ENCODE data around the gene OTC. TPM values are rescaled to one million over a fixed set of nuclear protein-coding genes. Genes with fewer than 3 reads are reported as not detected.

The OTC gene
- polyA plus RNA-seq, 1 experiment = not detected

GRCh38 chrX:38351346-38351745 lies 1.1 kb upstream of the OTC start:
- Histone ChIP-seq H3K27me3 (ENCODE audit: control insufficient read depth, insufficient read depth, low read length) (no peaks in the 10 kb centered on the region), H3K4me3 (ENCODE audit: low read depth, low read length) (no peak overlapping the region), H3K36me3 (ENCODE audit: control insufficient read depth, insufficient read depth, low read length) (no peaks in the 10 kb centered on the region)
- no peak for DNase-seq (ENCODE audit: low read depth)
- POLR2A ChIA-PET = no interaction called here
- CTCF ChIA-PET = interaction anchor here (0.6 kb wide), 1 partner anchor 16 kb away, joined by 3 read pairs; no protein-coding TSS in a partner anchor
- TF ChIP-seq CTCF (IDR thresholded peaks at IDR 0.05; ENCODE audit: insufficient read depth, low read depth, low read length) = no peak

- no peaks in the 10 kb centered on the region for H3K36me3 ChIP-seq (ENCODE audit: control insufficient read depth, insufficient read depth, low read length)
- no peaks in the 10 kb centered on the region for H3K27me3 ChIP-seq (ENCODE audit: control insufficient read depth, insufficient read depth, low read length)
- H3K4me3 ChIP-seq (ENCODE audit: low read depth, low read length) = no peak overlapping the region
- no peak for DNase-seq (ENCODE audit: low read depth)
- POLR2A ChIA-PET = no interaction called here
- no peak for TF ChIP-seq CTCF (IDR thresholded peaks at IDR 0.05; ENCODE audit: insufficient read depth, low read depth, low read length)
- CTCF ChIA-PET = no interaction called here
Measured at GRCh38 chrX:38356401-38356800, 4.0 kb downstream of the OTC start.

- no peak for TF ChIP-seq CTCF (IDR thresholded peaks at IDR 0.05; ENCODE audit: insufficient read depth, low read depth, low read length)
- no peaks in the 10 kb centered on the region for H3K27me3 ChIP-seq (ENCODE audit: control insufficient read depth, insufficient read depth, low read length)
- CTCF ChIA-PET = no interaction called here
- no peak for DNase-seq (ENCODE audit: low read depth)
- H3K36me3 ChIP-seq (ENCODE audit: control insufficient read depth, insufficient read depth, low read length) = no peaks in the 10 kb centered on the region
- H3K4me3 ChIP-seq (ENCODE audit: low read depth, low read length) = no peak overlapping the region
- POLR2A ChIA-PET = no interaction called here
Measured at GRCh38 chrX:38357747-38358673, 5.6 kb downstream of the OTC start.

GRCh38 chrX:38363046-38363445 lies 10.6 kb downstream of the OTC start:
- TF ChIP-seq CTCF (IDR thresholded peaks at IDR 0.05; ENCODE audit: insufficient read depth, low read depth, low read length) = no peak
- no peak for DNase-seq (ENCODE audit: low read depth)
- Histone ChIP-seq H3K27me3 (ENCODE audit: control insufficient read depth, insufficient read depth, low read length) (no peaks in the 10 kb centered on the region), H3K4me3 (ENCODE audit: low read depth, low read length) (no peak overlapping the region), H3K36me3 (ENCODE audit: control insufficient read depth, insufficient read depth, low read length) (no peaks in the 10 kb centered on the region)
- ChIA-PET POLR2A (no interaction called here), CTCF (no interaction called here)

GRCh38 chrX:38365954-38366353 lies 13.6 kb downstream of the OTC start:
- TF ChIP-seq CTCF (IDR thresholded peaks at IDR 0.05; ENCODE audit: insufficient read depth, low read depth, low read length) = no peak
- H3K27me3 ChIP-seq (ENCODE audit: control insufficient read depth, insufficient read depth, low read length) = no peaks in the 10 kb centered on the region
- no peaks in the 10 kb centered on the region for H3K36me3 ChIP-seq (ENCODE audit: control insufficient read depth, insufficient read depth, low read length)
- ChIA-PET POLR2A (no interaction called here), CTCF (no interaction called here)
- DNase-seq (ENCODE audit: low read depth) = no peak
- no peak overlapping the region for H3K4me3 ChIP-seq (ENCODE audit: low read depth, low read length)

All from BJ (cell line).